Measurements from ENCODE around the gene TBC1D25. TPM values are rescaled to one million over a fixed set of nuclear protein-coding genes. Genes with fewer than 3 reads are reported as not detected.

Gene TBC1D25, protein sequence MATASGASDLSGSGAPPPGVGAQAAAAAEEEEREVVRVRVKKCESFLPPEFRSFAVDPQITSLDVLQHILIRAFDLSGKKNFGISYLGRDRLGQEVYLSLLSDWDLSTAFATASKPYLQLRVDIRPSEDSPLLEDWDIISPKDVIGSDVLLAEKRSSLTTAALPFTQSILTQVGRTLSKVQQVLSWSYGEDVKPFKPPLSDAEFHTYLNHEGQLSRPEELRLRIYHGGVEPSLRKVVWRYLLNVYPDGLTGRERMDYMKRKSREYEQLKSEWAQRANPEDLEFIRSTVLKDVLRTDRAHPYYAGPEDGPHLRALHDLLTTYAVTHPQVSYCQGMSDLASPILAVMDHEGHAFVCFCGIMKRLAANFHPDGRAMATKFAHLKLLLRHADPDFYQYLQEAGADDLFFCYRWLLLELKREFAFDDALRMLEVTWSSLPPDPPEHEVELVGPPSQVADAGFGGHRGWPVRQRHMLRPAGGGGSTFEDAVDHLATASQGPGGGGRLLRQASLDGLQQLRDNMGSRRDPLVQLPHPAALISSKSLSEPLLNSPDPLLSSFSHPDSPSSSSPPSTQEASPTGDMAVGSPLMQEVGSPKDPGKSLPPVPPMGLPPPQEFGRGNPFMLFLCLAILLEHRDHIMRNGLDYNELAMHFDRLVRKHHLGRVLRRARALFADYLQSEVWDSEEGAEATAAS
- polyA plus RNA-seq: 10 to 100 TPM; 20.0 to 34.9 (median 30.6) TPM

DNA sequence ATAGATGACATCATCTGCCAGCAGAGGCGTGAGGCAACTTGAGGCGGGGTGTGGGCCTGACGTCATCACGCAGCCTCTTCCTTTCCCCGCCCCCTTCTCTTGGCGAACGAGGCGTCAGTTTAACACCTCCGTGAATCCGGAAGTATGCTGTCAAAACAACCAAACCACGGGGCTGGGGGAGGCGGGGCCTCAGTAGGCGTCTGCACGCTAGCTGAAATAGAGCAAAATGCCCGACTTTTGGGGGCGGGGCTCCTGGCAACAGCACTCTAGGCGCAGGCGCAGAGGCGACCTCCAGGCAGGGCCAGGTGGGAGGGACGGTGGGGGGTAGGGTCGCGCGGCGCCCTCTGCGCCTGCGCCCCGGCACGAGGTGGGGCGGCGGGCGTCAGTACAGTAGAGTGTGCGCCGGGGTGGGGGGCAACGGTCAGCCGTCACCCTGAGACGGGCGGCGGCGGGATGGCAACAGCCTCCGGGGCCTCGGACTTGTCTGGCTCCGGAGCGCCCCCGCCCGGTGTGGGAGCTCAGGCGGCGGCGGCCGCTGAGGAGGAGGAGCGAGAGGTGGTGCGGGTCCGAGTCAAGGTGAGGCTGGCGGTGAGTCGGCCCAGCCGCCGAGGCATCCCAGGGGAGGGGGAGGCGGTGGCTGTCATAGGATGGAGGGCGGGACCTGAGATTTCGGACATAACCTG, at the start of gene TBC1D25:
Gene TBC1D25 (plus strand): TSS at position 370 of the 683 bp plus-strand sequence. CDS start 84 bp downstream, at position 454.
- Mint-ChIP-seq H3K4me3 (peak within 1 kb of the TSS; percentile 84 to 92 (median 90)), H3K9me3 (no peaks in the 10 kb centered on the region), H3K36me3 (peaks cover 3 to 4% (median 3%) of the 10 kb centered on the region in 3 donors), H3K27ac (peak within 1 kb of the TSS; percentile 88 to 98 (median 94)), H3K27me3 (ENCODE audit: low read depth in 3 of 3) (peaks cover 4 to 8% (median 6%) of the 10 kb centered on the region in 3 donors), H3K4me1 (peaks cover 17 to 25% of the 10 kb centered on the region in 2 donors)
- DNase-seq: peak; percentile 95 to 97 (median 96)

DNA sequence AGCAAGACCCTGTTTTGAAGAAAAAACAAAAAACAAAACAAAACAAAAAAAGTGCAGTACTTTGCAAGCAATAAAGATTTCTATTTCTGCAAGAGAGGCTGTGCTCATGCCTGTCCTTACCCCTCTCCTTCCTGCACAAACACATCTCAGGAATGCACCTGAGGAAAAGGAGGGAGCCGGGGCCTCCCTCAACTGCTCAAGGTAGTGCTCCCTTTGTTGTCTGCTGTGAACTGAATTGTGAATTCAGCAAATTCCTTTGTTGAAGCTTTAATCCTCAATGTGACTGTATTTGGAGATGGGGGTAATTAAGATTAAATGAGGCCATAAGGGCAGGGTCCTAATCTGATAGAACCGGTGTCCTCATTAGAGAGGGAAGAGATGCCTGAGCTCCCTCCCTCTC, 49.6 kb upstream of the TBC1D25 start:
- no peak overlapping the region for H3K4me3 Mint-ChIP-seq
- peaks cover 5 to 9% (median 8%) of the 10 kb centered on the region in 3 donors for H3K27me3 Mint-ChIP-seq (ENCODE audit: low read depth in 3 of 3)
- peaks cover 20% of the 10 kb centered on the region in 2 donors for H3K4me1 Mint-ChIP-seq
- no peak for DNase-seq
- no peak overlapping the region for H3K27ac Mint-ChIP-seq
- no peaks in the 10 kb centered on the region for H3K36me3 Mint-ChIP-seq
- H3K9me3 Mint-ChIP-seq: no peaks in the 10 kb centered on the region

DNA sequence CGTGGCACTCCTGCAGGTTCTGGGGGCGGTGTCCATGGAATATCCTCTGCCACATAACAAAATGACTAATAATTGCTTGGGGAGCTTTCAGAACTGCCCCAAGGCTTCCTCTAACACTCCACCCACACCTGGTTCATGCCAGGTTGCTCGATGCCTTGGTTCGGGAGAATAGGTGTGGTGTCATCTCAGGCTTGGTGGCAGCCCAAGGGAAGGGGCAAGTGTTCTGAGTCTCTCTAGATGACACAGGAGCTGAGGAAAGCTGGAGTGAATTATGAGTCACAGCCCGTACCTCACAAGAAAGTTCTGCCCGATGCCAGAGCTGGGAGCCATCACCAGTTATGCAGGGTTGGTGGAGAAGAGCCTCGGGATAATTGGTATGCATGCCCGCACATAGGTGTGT, 48.9 kb upstream of the TBC1D25 start:
- Mint-ChIP-seq H3K4me3 (no peak overlapping the region), H3K4me1 (peaks cover 20% of the 10 kb centered on the region in 2 donors)

DNA sequence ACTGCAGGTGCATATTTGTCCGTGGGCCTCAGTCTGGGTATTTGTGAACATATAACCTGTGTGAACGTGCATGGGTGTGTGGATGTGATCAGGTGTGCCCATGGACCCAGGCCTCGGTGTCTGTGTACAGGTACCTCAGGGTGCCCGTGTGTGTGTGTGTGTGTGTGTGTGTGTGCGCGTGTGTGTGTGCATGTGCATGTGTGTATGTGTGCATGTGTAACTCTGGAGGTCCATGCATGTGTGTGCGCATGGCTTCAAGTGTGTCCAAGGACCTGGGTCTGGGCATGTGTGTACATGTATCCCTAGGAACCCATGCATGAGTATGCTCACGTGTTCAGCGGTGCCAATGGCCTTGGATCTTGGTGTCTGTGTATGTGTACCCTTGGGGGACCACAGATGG, 47.7 kb upstream of the TBC1D25 start:
- no peak for DNase-seq
- Mint-ChIP-seq H3K27me3 (ENCODE audit: low read depth in 3 of 3) (peaks cover 5 to 7% (median 6%) of the 10 kb centered on the region in 3 donors), H3K36me3 (no peaks in the 10 kb centered on the region), H3K27ac (no peak overlapping the region), H3K4me3 (no peak overlapping the region), H3K4me1 (peaks cover 20% of the 10 kb centered on the region in 2 donors), H3K9me3 (no peaks in the 10 kb centered on the region)

More for the DNA sequence above, 48.9 kb upstream of the TBC1D25 start:
- no peaks in the 10 kb centered on the region for H3K9me3 Mint-ChIP-seq
- DNase-seq: no peak
- no peaks in the 10 kb centered on the region for H3K36me3 Mint-ChIP-seq
- no peak overlapping the region for H3K27ac Mint-ChIP-seq
- peaks cover 5 to 7% (median 7%) of the 10 kb centered on the region in 3 donors for H3K27me3 Mint-ChIP-seq (ENCODE audit: low read depth in 3 of 3)

DNA sequence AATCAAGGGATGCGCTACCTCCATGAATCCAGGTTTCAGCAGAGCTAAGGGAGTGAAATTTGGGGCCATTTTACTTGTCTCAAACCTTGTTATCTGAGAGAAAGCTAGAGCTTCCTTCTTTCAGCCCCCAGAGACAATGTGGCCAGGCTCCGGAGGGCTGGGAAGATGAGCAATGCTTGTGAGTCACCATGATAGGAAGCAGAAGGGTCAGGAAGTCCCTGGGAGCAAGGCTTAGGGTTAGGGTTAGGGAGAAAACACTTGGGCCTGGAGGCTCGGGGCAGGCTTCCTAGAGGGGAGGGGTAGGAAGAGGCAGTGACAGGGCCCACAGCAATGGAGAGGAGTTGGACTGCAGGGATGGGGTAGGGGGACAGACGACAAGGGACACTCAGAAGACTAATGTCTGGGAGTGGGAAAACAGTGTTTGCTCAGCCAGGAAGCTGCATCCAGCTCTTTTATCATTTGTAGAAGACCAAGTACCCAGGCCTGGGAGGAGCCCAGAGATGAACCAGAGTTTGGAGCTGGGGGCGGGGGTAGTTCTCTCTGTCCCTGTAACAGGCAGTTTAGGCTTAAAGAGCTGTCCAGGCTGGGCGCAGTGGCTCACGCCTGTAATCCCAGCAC, 47.1 kb upstream of the TBC1D25 start:
- no peaks in the 10 kb centered on the region for H3K36me3 Mint-ChIP-seq
- H3K4me3 Mint-ChIP-seq: no peak overlapping the region
- no peak for DNase-seq
- H3K27me3 Mint-ChIP-seq (ENCODE audit: low read depth in 3 of 3): peaks cover 3 to 6% (median 5%) of the 10 kb centered on the region in 3 donors
- H3K4me1 Mint-ChIP-seq: peaks cover 15% of the 10 kb centered on the region in 2 donors
- H3K27ac Mint-ChIP-seq: no peak overlapping the region
- no peaks in the 10 kb centered on the region for H3K9me3 Mint-ChIP-seq

DNA sequence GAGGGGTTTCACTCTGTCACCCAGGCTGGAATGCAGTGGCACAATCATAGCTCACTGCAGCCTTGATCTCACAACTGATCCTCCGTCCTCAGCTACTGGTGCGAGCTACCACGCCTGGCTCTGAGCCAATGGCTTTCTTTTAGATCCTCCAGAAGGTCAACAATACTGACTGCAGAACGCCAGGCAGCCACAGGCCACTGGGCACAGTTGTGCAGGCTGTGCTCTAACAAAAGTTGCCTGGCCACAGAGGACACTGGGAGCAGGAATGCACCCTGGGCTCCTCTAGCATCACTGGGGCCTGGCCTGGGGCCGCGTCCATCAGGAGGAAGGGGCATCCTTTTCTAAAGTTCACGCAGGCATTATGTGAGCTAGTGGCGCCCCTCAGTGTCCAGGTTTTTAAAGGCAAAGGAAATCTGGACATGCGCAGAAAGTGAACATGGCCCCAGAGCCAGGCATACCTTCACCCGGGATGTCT, 45.6 kb upstream of the TBC1D25 start:
- no peak overlapping the region for H3K4me3 Mint-ChIP-seq
- no peaks in the 10 kb centered on the region for H3K36me3 Mint-ChIP-seq
- peaks cover 2 to 6% (median 5%) of the 10 kb centered on the region in 3 donors for H3K27me3 Mint-ChIP-seq (ENCODE audit: low read depth in 3 of 3)
- peaks cover 0 to under 1% of the 10 kb centered on the region in 2 donors for H3K4me1 Mint-ChIP-seq
- no peaks in the 10 kb centered on the region for H3K9me3 Mint-ChIP-seq
- DNase-seq: no peak
- no peak overlapping the region for H3K27ac Mint-ChIP-seq

DNA sequence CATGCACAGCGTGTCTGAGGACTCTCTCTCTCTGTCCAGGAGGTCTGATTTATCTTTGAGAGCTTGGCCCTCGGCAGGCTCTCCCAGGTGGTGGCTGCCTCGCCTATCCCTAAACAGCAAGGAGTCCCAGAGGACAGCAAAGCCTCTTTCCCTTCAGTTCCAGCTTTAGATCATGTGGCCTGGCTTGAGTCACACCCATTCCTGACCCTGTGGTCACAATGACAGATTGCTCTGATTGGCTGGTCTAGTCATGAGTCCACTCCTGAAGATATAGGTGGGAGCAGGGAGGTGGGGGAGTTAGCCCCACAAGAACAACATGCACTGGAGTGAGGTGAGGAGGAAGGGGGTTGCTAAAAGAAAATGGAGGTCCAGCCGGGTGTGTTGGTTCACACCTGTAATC, 42.9 kb upstream of the TBC1D25 start:
- Mint-ChIP-seq H3K36me3 (no peaks in the 10 kb centered on the region), H3K9me3 (no peaks in the 10 kb centered on the region), H3K27me3 (ENCODE audit: low read depth in 3 of 3) (peaks cover 2 to 6% (median 3%) of the 10 kb centered on the region in 3 donors), H3K27ac (no peak overlapping the region), H3K4me1 (no peaks in the 10 kb centered on the region), H3K4me3 (no peak overlapping the region)
- no peak for DNase-seq

DNA sequence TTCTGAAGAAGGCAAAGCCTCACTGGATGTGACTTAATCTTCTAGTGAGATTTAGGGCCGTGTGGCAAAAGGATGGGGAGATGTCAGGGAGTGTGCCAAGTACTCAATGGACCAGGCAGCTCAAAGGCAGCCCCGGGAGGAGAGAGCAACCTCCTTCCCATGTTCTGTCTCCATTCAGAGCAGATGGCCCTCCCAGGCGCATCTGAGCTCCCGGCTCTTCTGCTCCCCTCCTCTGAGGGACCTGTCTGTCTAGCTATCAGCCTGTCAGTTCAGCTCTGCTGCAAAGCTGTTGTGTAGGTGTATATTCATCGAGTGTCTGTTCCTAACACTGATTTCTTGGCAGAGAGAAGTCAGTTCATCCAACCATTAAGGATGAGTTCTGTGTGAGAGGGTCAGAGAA, 41.6 kb upstream of the TBC1D25 start:
- Mint-ChIP-seq H3K36me3 (no peaks in the 10 kb centered on the region), H3K27ac (no peak overlapping the region), H3K4me3 (no peak overlapping the region), H3K4me1 (no peaks in the 10 kb centered on the region), H3K27me3 (ENCODE audit: low read depth in 3 of 3) (peaks cover 0 to 4% (median 3%) of the 10 kb centered on the region in 3 donors), H3K9me3 (no peaks in the 10 kb centered on the region)
- DNase-seq: no peak

DNA sequence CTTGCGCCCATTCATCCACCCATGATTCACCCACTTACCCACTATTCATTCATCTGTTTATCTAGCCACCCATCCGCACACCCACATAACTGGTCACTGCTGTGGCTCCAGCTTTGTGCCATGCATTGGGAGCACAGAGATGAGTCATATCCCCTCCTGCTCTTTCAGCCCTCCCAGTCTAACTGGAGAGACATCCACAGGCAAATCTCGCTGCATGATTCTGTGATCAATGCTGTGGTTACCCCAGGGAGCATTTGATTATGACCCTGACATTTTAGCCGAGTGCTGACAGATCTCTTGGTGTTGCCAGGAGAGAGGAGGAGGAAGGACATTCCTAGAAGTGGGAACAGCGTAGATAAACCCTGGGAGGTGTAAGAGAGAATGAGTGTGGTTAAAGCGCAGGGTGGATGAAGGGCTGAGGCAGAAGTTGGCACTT, 41.1 kb upstream of the TBC1D25 start:
- no peaks in the 10 kb centered on the region for H3K36me3 Mint-ChIP-seq
- no peak for DNase-seq
- no peaks in the 10 kb centered on the region for H3K4me1 Mint-ChIP-seq
- peaks cover 0 to 4% (median 3%) of the 10 kb centered on the region in 3 donors for H3K27me3 Mint-ChIP-seq (ENCODE audit: low read depth in 3 of 3)
- H3K9me3 Mint-ChIP-seq: no peaks in the 10 kb centered on the region
- no peak overlapping the region for H3K4me3 Mint-ChIP-seq
- no peak overlapping the region for H3K27ac Mint-ChIP-seq

DNA sequence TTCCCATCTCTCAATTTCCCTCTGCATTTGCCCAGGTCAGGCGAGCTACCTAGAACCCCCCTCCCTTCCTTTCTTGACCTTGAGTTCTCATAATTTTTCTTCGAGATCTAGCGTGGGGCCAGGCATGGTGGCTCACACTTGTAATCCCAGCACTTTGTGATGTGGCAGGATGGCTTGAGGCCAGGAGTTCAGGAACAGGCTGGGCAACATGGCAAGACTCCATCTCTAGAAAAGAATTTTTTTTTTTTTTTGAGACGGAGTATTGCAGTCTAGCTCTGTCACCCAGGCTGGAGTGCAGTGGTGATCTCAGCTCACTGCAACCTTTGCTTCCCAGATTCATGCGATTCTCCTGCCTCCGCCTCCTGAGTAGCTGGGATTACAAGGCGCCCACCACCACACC, 35.3 kb upstream of the TBC1D25 start:
- no peak overlapping the region for H3K4me3 Mint-ChIP-seq
- peaks cover 4 to 6% of the 10 kb centered on the region in 2 donors for H3K4me1 Mint-ChIP-seq
- H3K9me3 Mint-ChIP-seq: no peaks in the 10 kb centered on the region
- peaks cover 1 to 5% (median 4%) of the 10 kb centered on the region in 3 donors for H3K27me3 Mint-ChIP-seq (ENCODE audit: low read depth in 3 of 3)
- DNase-seq: no peak
- no peaks in the 10 kb centered on the region for H3K36me3 Mint-ChIP-seq
- H3K27ac Mint-ChIP-seq: no peak overlapping the region

DNA sequence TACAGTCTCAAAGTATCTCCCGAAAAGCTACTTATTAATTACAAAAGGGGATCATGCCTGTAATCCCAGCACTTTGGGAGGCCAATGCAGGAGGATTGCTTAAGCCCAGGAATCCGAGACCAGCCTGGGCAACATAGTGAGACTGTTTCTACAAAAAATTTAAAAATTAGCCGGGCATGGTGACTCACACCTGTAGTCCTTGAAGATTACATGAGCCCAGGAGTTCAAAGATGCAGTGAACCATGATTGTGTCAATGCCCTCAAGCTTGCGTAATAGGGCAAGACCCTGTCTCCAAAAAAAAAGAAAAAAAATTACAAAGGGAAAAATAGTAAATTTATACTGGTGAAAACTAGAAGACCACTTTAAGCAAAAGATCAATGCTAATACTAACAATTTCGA, 34.0 kb upstream of the TBC1D25 start:
- no peaks in the 10 kb centered on the region for H3K36me3 Mint-ChIP-seq
- no peaks in the 10 kb centered on the region for H3K9me3 Mint-ChIP-seq
- peaks cover 12 to 15% of the 10 kb centered on the region in 2 donors for H3K4me1 Mint-ChIP-seq
- no peak for DNase-seq
- no peak overlapping the region for H3K27ac Mint-ChIP-seq
- no peak overlapping the region for H3K4me3 Mint-ChIP-seq
- peaks cover 1 to 9% (median 9%) of the 10 kb centered on the region in 3 donors for H3K27me3 Mint-ChIP-seq (ENCODE audit: low read depth in 3 of 3)

DNA sequence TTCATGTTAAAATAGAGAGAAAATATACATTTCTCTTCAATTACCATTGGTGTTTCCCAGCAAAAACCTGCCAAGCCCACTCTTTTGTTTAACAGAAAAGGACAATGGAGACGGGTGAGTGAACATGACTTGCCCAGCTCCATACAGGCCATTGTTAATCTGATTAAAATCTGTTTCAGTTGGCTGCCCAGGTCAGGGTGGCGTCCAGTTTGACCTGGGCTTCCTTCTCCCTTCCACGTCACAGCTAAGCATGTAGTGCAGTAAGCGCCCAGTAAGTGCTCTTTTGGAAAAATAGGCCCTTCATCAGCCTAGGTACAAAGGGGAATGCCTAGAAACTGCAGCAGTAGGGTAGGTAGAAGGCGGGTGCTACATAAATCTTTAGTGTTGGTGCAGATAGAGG, 32.3 kb upstream of the TBC1D25 start:
- Mint-ChIP-seq H3K4me1 (peaks cover 15% of the 10 kb centered on the region in 2 donors), H3K9me3 (no peaks in the 10 kb centered on the region), H3K4me3 (peak overlapping the region in 3 of 5 donors; percentile 38 to 84 (median 55)), H3K36me3 (no peaks in the 10 kb centered on the region), H3K27me3 (ENCODE audit: low read depth in 3 of 3) (peaks cover 1 to 10% (median 9%) of the 10 kb centered on the region in 3 donors), H3K27ac (peak overlapping the region in 2 of 6 donors; percentile 6 to 26)
- DNase-seq: no peak
